RWPE2 (cell line): ENCODE measurements around the gene MEF2A.
A peak's percentile ranks its signal among the peaks of the same experiment; 100 is the strongest.

Experiments used
- ATAC-seq: fragments of 200-7000 bp; cut with Tn5 transposase; 3 replicates; pipeline ENCODE4 v1.9.1; 2021; ENCODE audit warnings: low read depth
- DNase-seq: peaks from one replicate; pipeline ENCODE4 v3.0.0-alpha.2; 2020; ENCODE audit warnings: low spot score
- H3K27ac ChIP-seq: fragments of 450-650 bp; 2 replicates; pipeline ENCODE4 v1.5.1; 2017; ENCODE audit warnings: mild to moderate bottlenecking; ENCODE audit not compliant: poor library complexity, severe bottlenecking
- H3K27me3 ChIP-seq: fragments of 250-450 bp; sonication (Bioruptor Pico); 2 replicates; pipeline ENCODE4 v1.5.1; 2021; ENCODE audit warnings: mild to moderate bottlenecking, moderate library complexity; ENCODE audit not compliant: insufficient read depth, poor library complexity, severe bottlenecking
- H3K36me3 ChIP-seq: fragments of 250-450 bp; sonication (Bioruptor Pico); 2 replicates; pipeline ENCODE4 v1.5.1; 2020; ENCODE audit warnings: low read depth, mild to moderate bottlenecking, moderate library complexity
- H3K4me1 ChIP-seq: fragments of 250-450 bp; sonication (Bioruptor Pico); 2 replicates; pipeline ENCODE4 v1.5.1; 2021; ENCODE audit warnings: mild to moderate bottlenecking, moderate library complexity; ENCODE audit not compliant: insufficient read depth, poor library complexity, severe bottlenecking
- H3K4me3 ChIP-seq: fragments of 250-450 bp; sonication (Bioruptor Pico); 2 replicates; pipeline ENCODE4 v1.5.1; 2021; ENCODE audit warnings: mild to moderate bottlenecking, moderate library complexity; ENCODE audit not compliant: severe bottlenecking
- H3K9me3 ChIP-seq: fragments of 250-450 bp; sonication (Bioruptor Pico); 2 replicates; pipeline ENCODE4 v1.5.1; 2021; ENCODE audit warnings: mild to moderate bottlenecking, moderate library complexity; ENCODE audit not compliant: severe bottlenecking
- CTCF ChIP-seq: fragments of 450-650 bp; IDR thresholded peaks from one replicate; pipeline ENCODE4 v1.5.1; 2017; ENCODE audit warnings: mild to moderate bottlenecking, moderate library complexity; ENCODE audit not compliant: poor library complexity, severe bottlenecking

Gene MEF2A

GRCh38 chr15:99566157-99566897 is 543 bp downstream of the MEF2A start:
- Histone ChIP-seq H3K9me3 (no peaks in the 10 kb centered on the region), H3K36me3 (no peaks in the 10 kb centered on the region), H3K27me3 (no peaks in the 10 kb centered on the region), H3K27ac (peak overlapping the region; percentile 60), H3K4me3 (peak overlapping the region; percentile 68), H3K4me1 (peaks cover 15% of the 10 kb centered on the region)
- TF ChIP-seq CTCF, result no peak
- ATAC-seq, result peak; percentile 28
- DNase-seq, result no peak

DNA sequence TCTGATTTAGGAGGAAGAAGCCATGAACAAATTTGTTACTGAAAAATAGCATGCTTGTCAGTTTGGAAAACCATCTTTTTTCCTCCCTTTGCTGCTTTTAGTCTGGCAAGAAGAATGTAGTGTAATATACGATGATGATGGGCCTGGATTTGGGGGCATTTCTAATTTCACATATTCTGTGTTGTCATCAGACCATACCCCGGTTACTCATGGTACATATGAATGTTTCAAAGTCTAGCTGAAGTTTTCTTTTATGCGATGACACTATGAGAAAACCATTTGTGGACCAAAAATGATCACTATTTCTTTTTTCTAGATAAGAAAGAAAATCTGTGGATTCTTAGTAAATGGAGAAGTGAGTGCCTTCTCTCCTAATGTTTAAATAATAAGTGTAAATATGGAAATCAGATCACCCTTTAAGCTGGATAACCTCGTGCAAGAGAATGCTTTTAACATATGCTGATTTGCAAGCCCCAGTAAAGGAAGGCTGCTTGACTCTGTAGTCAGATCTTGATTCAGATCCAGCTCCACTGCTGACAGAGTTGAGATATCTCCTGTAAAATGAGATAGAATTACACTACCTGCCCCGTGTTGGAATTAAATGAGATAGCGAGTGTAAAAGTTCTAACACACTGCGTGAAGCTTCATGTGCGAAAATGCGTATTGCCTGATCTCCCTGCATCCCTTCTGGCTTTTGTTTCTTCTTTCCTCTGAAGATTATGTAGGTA is 3.0 kb downstream of the MEF2A start:
- H3K9me3 ChIP-seq, result no peaks in the 10 kb centered on the region
- TF ChIP-seq CTCF, result no peak
- ATAC-seq (no peak), DNase-seq (no peak)
- H3K4me1 ChIP-seq, result peaks cover 15% of the 10 kb centered on the region
- no peaks in the 10 kb centered on the region for H3K36me3 ChIP-seq
- no peak overlapping the region for H3K27ac ChIP-seq
- H3K4me3 ChIP-seq, result no peak overlapping the region
- H3K27me3 ChIP-seq, result no peaks in the 10 kb centered on the region

- ATAC-seq, result no peak
- H3K4me1 ChIP-seq, result peaks cover 15% of the 10 kb centered on the region
- H3K36me3 ChIP-seq, result no peaks in the 10 kb centered on the region
Measured at GRCh38 chr15:99571299-99571698, 5.5 kb downstream of the MEF2A start.

GRCh38 chr15:99574048-99574447 is 8.3 kb downstream of the MEF2A start:
- Histone ChIP-seq H3K4me1 (peaks cover 2% of the 10 kb centered on the region), H3K4me3 (no peak overlapping the region), H3K36me3 (no peaks in the 10 kb centered on the region), H3K27me3 (no peaks in the 10 kb centered on the region), H3K9me3 (no peaks in the 10 kb centered on the region), H3K27ac (no peak overlapping the region)
- no peak for DNase-seq
- no peak for ATAC-seq
- no peak for TF ChIP-seq CTCF

More at GRCh38 chr15:99571299-99571698, 5.5 kb downstream of the MEF2A start:
- Histone ChIP-seq H3K4me3 (no peak overlapping the region), H3K27me3 (no peaks in the 10 kb centered on the region), H3K27ac (no peak overlapping the region), H3K9me3 (no peaks in the 10 kb centered on the region)
- no peak for DNase-seq
- TF ChIP-seq CTCF, result no peak

DNA sequence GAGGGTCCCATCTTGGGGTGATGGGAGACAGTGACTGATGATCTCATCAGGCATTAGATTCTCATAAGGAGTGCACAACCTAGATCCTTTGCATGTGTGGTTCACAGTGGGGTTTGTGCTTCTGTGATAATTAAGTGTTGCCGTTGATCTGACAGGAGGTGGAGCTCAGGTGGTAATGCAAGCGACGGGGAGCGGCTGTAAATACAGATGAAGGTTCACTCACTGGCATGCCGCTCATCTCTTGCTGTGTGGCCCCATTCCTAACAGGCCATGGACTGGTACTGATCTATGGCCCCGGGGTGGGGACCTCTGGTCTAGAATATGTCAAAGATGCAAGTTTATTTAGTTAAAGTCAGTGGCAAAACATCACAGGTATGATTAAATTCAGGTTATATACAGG is 8.7 kb downstream of the MEF2A start:
- no peaks in the 10 kb centered on the region for H3K36me3 ChIP-seq
- ATAC-seq (no peak), DNase-seq (no peak)
- no peaks in the 10 kb centered on the region for H3K9me3 ChIP-seq
- peaks cover 2% of the 10 kb centered on the region for H3K4me1 ChIP-seq
- TF ChIP-seq CTCF, result no peak
- no peaks in the 10 kb centered on the region for H3K27me3 ChIP-seq
- no peak overlapping the region for H3K4me3 ChIP-seq
- no peak overlapping the region for H3K27ac ChIP-seq
